HG03039 (cell line): Measurements from ENCODE around the gene MRPL50.

ENCODE experiments used
- ATAC-seq: cut with Tn5 transposase; IDR thresholded peaks from one replicate; pipeline ENCODE4 v1.9.1; 2021; ENCODE audit warnings: mild to moderate bottlenecking, moderate library complexity; ENCODE audit not compliant: unreplicated experiment

MRPL50 gene

GRCh38 chr9:101342595-101342994, 55.8 kb downstream of the MRPL50 start:
- ATAC-seq = no peak

- ATAC-seq = no peak
Measured at GRCh38 chr9:101341958-101342357, 56.5 kb downstream of the MRPL50 start.
